WTC11 (cell line): ENCODE measurements around the gene GRIP2. TPM values are rescaled to one million over a fixed set of nuclear protein-coding genes. Genes with fewer than 3 reads are reported as not detected.

ENCODE experiments used
- ATAC-seq: fragments of 200-7000 bp; cut with Tn5 transposase; 2 replicates; pipeline ENCODE4 v1.10.0; 2021; ENCODE audit warnings: mild to moderate bottlenecking, moderate library complexity
- CTCF ChIA-PET: fragments of 300-600 bp; sonication (Branson Sonifier 250); formaldehyde crosslinking; loops from one replicate; lab custom pipeline; 2021; ENCODE audit warnings: antibody characterized with exemption; lab: Charles Lee
- POLR2A ChIA-PET: fragments of 350-600 bp; sonication (Branson Sonifier 250); formaldehyde crosslinking; loops from one replicate; lab custom pipeline; 2021; ENCODE audit warnings: antibody characterized with exemption; lab: Charles Lee
- DNase-seq: peaks from one replicate; pipeline ENCODE4 v3.0.0; 2021; ENCODE audit warnings: low spot score
- H3K27ac Mint-ChIP-seq: 2 replicates; pipeline ENCODE4 v1.8.0; 2021; ENCODE audit warnings: mixed read lengths
- H3K27me3 Mint-ChIP-seq: 2 replicates; pipeline ENCODE4 v1.8.0; 2021; ENCODE audit warnings: low read depth, mild to moderate bottlenecking, moderate library complexity, mixed read lengths
- H3K36me3 Mint-ChIP-seq: 2 replicates; pipeline ENCODE4 v1.8.0; 2021; ENCODE audit warnings: mixed read lengths
- H3K4me1 Mint-ChIP-seq: 2 replicates; pipeline ENCODE4 v1.8.0; 2022; ENCODE audit warnings: mixed read lengths
- H3K4me3 Mint-ChIP-seq: 2 replicates; pipeline ENCODE4 v1.8.0; 2021; ENCODE audit warnings: mild to moderate bottlenecking, moderate library complexity, mixed read lengths
- H3K9me3 Mint-ChIP-seq: 2 replicates; pipeline ENCODE4 v1.8.0; 2021; ENCODE audit warnings: mixed read lengths
- AR ChIP-seq: fragments of 250-450 bp; sonication (Bioruptor Pico); IDR thresholded peaks from 2 replicates; pipeline ENCODE4 v1.9.0; 2021; ENCODE audit warnings: mild to moderate bottlenecking
- CREM ChIP-seq: sonication (generic); formaldehyde crosslinking; IDR thresholded peaks from 2 replicates; pipeline ENCODE4 v1.8.1; 2022; ENCODE audit warnings: mild to moderate bottlenecking, missing genetic modification reagents, moderate library complexity
- E2F4 ChIP-seq: sonication (generic); formaldehyde crosslinking; IDR thresholded peaks from 2 replicates; pipeline ENCODE4 v1.8.1; 2022; ENCODE audit warnings: low read depth, mild to moderate bottlenecking, moderate library complexity, missing genetic modification reagents, borderline replicate concordance
- HMGA2 ChIP-seq: fragments of 250-450 bp; sonication (Bioruptor Pico); IDR thresholded peaks from 2 replicates; pipeline ENCODE4 v1.4.0; 2021; ENCODE audit warnings: mild to moderate bottlenecking, moderate library complexity
- MYBL2 ChIP-seq: sonication (generic); formaldehyde crosslinking; IDR thresholded peaks from 2 replicates; pipeline ENCODE4 v1.8.1; 2023; ENCODE audit warnings: mild to moderate bottlenecking, moderate library complexity, missing genetic modification reagents
- NFYB ChIP-seq: sonication (generic); formaldehyde crosslinking; conservative IDR thresholded peaks from 2 replicates; pipeline ENCODE4 v1.8.0; 2022; ENCODE audit warnings: low read depth, missing genetic modification reagents
- PRDM15 ChIP-seq: sonication (generic); formaldehyde crosslinking; IDR thresholded peaks from 2 replicates; pipeline ENCODE4 v1.8.0; 2022; ENCODE audit warnings: missing genetic modification reagents
- PREB ChIP-seq: sonication (generic); formaldehyde crosslinking; IDR thresholded peaks from 2 replicates; pipeline ENCODE4 v1.8.1; 2022; ENCODE audit warnings: mild to moderate bottlenecking, missing genetic modification reagents, moderate library complexity, borderline replicate concordance
- RORB ChIP-seq: fragments of 250-450 bp; sonication (Bioruptor Pico); IDR thresholded peaks from 2 replicates; pipeline ENCODE4 v1.9.0; 2021; ENCODE audit warnings: mild to moderate bottlenecking
- ZNF121 ChIP-seq: sonication (generic); formaldehyde crosslinking; IDR thresholded peaks from 2 replicates; pipeline ENCODE4 v1.8.0; 2023; ENCODE audit warnings: missing genetic modification reagents
- ZNF281 ChIP-seq: sonication (generic); formaldehyde crosslinking; IDR thresholded peaks from 2 replicates; pipeline ENCODE4 v1.8.0; 2023; ENCODE audit warnings: mild to moderate bottlenecking, missing genetic modification reagents
- ZNF317 ChIP-seq: sonication (generic); formaldehyde crosslinking; IDR thresholded peaks from 2 replicates; pipeline ENCODE4 v1.8.1; 2023; ENCODE audit warnings: low read depth, mild to moderate bottlenecking, moderate library complexity, missing genetic modification reagents, borderline replicate concordance
- ZNF416 ChIP-seq: fragments of 250-450 bp; sonication (Bioruptor Pico); IDR thresholded peaks from 2 replicates; pipeline ENCODE4 v1.9.0; 2021; ENCODE audit warnings: mild to moderate bottlenecking, inconsistent platforms
- total RNA-seq: library from RNA; stranded (reverse); gene quantifications from 3 replicates; pipeline ENCODE4 v1.2.3, GENCODE V29; 2021

GRIP2 gene
- total RNA-seq, 1 experiment from 2014 or later, result 12.0 TPM

GRCh38 chr3:14491396-14492190 is 48.5 kb downstream of the GRIP2 start (continued):
- TF ChIP-seq RORB (CRISPR knock-in tag), result no peak
- TF ChIP-seq ZNF416 (CRISPR knock-in tag), result no peak

- Mint-ChIP-seq H3K4me1 (no peaks in the 10 kb centered on the region), H3K4me3 (no peak overlapping the region), H3K9me3 (no peaks in the 10 kb centered on the region)
- DNase-seq (no peak), ATAC-seq (no peak)
- POLR2A ChIA-PET, result no interaction called here
- TF ChIP-seq HMGA2 (no peak), ZNF281 (CRISPR knock-in tag) (no peak), MYBL2 (CRISPR knock-in tag) (no peak), PRDM15 (CRISPR knock-in tag) (no peak), PREB (CRISPR knock-in tag) (no peak), ZNF317 (no peak), ZNF121 (CRISPR knock-in tag) (no peak), E2F4 (CRISPR knock-in tag) (no peak), CREM (CRISPR knock-in tag) (no peak), AR (CRISPR knock-in tag) (no peak), NFYB (no peak)
- TF ChIP-seq, all 79 proteins: peak for 0
- peaks cover 13% of the 10 kb centered on the region for H3K36me3 Mint-ChIP-seq
- H3K27ac Mint-ChIP-seq, result no peak overlapping the region; the same call in 1 of the 2 replicates
- H3K27me3 Mint-ChIP-seq, result no peaks in the 10 kb centered on the region
- CTCF ChIA-PET, result interaction anchor here (1.1 to 1.5 kb wide), 2 partner anchors 19 to 287 kb away, joined by 3 to 7 read pairs; no protein-coding TSS in a partner anchor
These were observed 49.3 kb downstream of the GRIP2 start for GRCh38 chr3:14490831-14491230.
